Subcutaneous adipose tissue (tissue), 4 donors: ENCODE measurements around the gene APEH. TPM values are rescaled to one million over a fixed set of nuclear protein-coding genes. Genes with fewer than 3 reads are reported as not detected.

Experiments used
- CTCF ChIP-seq: fragments of 450-650 bp; IDR thresholded peaks from one replicate; pipeline ENCODE4 v1.5.1; 2016; ENCODE audit warnings: low read depth, mild to moderate bottlenecking, control low read depth, antibody characterized with exemption, moderate library complexity
- total RNA-seq, 4 donors: library from RNA; depleted of rRNA; stranded (reverse); fragments of >200 nt; gene quantifications; one replicate each; pipeline ENCODE4 v1.1.0, GENCODE V29; 2016

Gene APEH
- total RNA-seq, 4 donors from 2014 or later, result 40.8 to 65.6 (median 51.3) TPM

GRCh38 chr3:49668861-49669260, 5.3 kb upstream of the APEH start:
- no peak for TF ChIP-seq CTCF

- no peak for TF ChIP-seq CTCF
Observed at GRCh38 chr3:49669352-49669751, 4.8 kb upstream of the APEH start.

- TF ChIP-seq CTCF, result no peak
Observed at GRCh38 chr3:49670940-49671290, 3.2 kb upstream of the APEH start.

- no peak for TF ChIP-seq CTCF
Observed at GRCh38 chr3:49671291-49672288, 2.6 kb upstream of the APEH start.

- TF ChIP-seq CTCF, result no peak
Observed at GRCh38 chr3:49673121-49673714, 933 bp upstream of the APEH start.

GRCh38 chr3:49674497-49674983, 389 bp downstream of the APEH start:
- TF ChIP-seq CTCF, result no peak

- no peak for TF ChIP-seq CTCF
Observed at GRCh38 chr3:49675912-49676311, 1.8 kb downstream of the APEH start.
